OCI-LY1 (cell line): ENCODE data around the gene VGLL4.

Source experiments
- H2AFZ ChIP-seq: fragments of 200-600 bp; sonication (generic), shearing (Covaris generic); 2 replicates; pipeline ENCODE4 v1.6.0; 2014; ENCODE audit warnings: antibody characterized with exemption, mild to moderate bottlenecking, low read length
- H3F3A ChIP-seq: fragments of 200-600 bp; sonication (generic), shearing (Covaris generic); 2 replicates; pipeline ENCODE4 v1.6.0; 2014; ENCODE audit warnings: mild to moderate bottlenecking, antibody characterized with exemption, low read length, moderate library complexity; ENCODE audit not compliant: insufficient read depth
- H3K27ac ChIP-seq: fragments of 200-600 bp; sonication (generic); 2 replicates; pipeline ENCODE4 v1.5.1; 2014; ENCODE audit warnings: low read length, mixed run types, mild to moderate bottlenecking, low read depth; ENCODE audit not compliant: poor library complexity, severe bottlenecking
- H3K27me3 ChIP-seq: fragments of 200-600 bp; sonication (generic); 2 replicates; pipeline ENCODE4 v1.6.0; 2014; ENCODE audit warnings: antibody characterized with exemption, mild to moderate bottlenecking, low read length, moderate library complexity; ENCODE audit not compliant: insufficient read depth
- H3K36me3 ChIP-seq: fragments of 200-600 bp; sonication (generic); 2 replicates; pipeline ENCODE4 v1.6.1; 2014; ENCODE audit warnings: mild to moderate bottlenecking, antibody characterized with exemption, low read length, moderate library complexity, mixed read lengths; ENCODE audit not compliant: insufficient read depth
- H3K4me1 ChIP-seq: fragments of 200-600 bp; sonication (generic); 2 replicates; pipeline ENCODE4 v1.5.1; 2014; ENCODE audit warnings: mild to moderate bottlenecking, low read length, moderate library complexity; ENCODE audit not compliant: insufficient read depth, severe bottlenecking
- H3K4me2 ChIP-seq: fragments of 200-600 bp; sonication (generic), shearing (Covaris generic); 2 replicates; pipeline ENCODE4 v1.6.1; 2014; ENCODE audit warnings: low read length
- H3K4me3 ChIP-seq: fragments of 200-600 bp; sonication (generic); 2 replicates; pipeline ENCODE4 v1.5.1; 2014; ENCODE audit warnings: low read length, low read depth, mild to moderate bottlenecking, mixed read lengths; ENCODE audit not compliant: poor library complexity, severe bottlenecking
- H3K79me2 ChIP-seq: fragments of 200-600 bp; shearing (Covaris generic); 2 replicates; pipeline ENCODE4 v1.6.1; 2016; ENCODE audit warnings: mixed run types, low read length, mixed read lengths; ENCODE audit not compliant: insufficient read depth
- H3K9ac ChIP-seq: fragments of 200-600 bp; sonication (generic), shearing (Covaris generic); 2 replicates; pipeline ENCODE4 v1.6.1; 2014; ENCODE audit warnings: mild to moderate bottlenecking, low read length, mixed read lengths
- H3K9me2 ChIP-seq: fragments of 200-600 bp; sonication (generic), shearing (Covaris generic); 2 replicates; pipeline ENCODE4 v1.6.1; 2014; ENCODE audit warnings: low read depth, mild to moderate bottlenecking, low read length, mixed read lengths
- H3K9me3 ChIP-seq: fragments of 200-600 bp; shearing (Covaris generic); 2 replicates; pipeline ENCODE4 v1.6.1; 2014; ENCODE audit warnings: low read length, mixed read lengths
- H4K20me1 ChIP-seq: fragments of 200-600 bp; sonication (generic), shearing (Covaris generic); 2 replicates; pipeline ENCODE4 v1.6.0; 2016; ENCODE audit warnings: mild to moderate bottlenecking, low read length; ENCODE audit not compliant: insufficient read depth
- CTCF ChIP-seq: fragments of 200-600 bp; sonication (generic), shearing (Covaris generic); IDR thresholded peaks from 2 replicates; pipeline ENCODE4 v1.5.1; 2017; ENCODE audit warnings: mild to moderate bottlenecking, antibody characterized with exemption, low read length, moderate library complexity, mixed read lengths
- EZH2 ChIP-seq: fragments of 200-600 bp; sonication (generic), shearing (Covaris generic); IDR thresholded peaks from 2 replicates; pipeline ENCODE4 v1.8.0; 2017; ENCODE audit warnings: borderline replicate concordance, mixed run types, mild to moderate bottlenecking, antibody characterized with exemption, low read length, moderate library complexity, mixed read lengths

VGLL4 gene

GRCh38 chr3:11679964-11680363 is 36.2 kb upstream of the VGLL4 start:
- TF ChIP-seq EZH2 (no peak), CTCF (no peak)
- Histone ChIP-seq H3K9me3 (no peaks in the 10 kb centered on the region), H3K27ac (no peak overlapping the region), H3K79me2 (0 out of 2 replicates have a peak, but pooled peaks cover 4% of the 10 kb centered on the region), H4K20me1 (no peaks in the 10 kb centered on the region), H3K4me2 (0 out of 2 replicates have a peak overlapping the region, but pooled peaks have one; percentile 17), H3K27me3 (no peaks in the 10 kb centered on the region), H3K4me3 (no peak overlapping the region), H2AFZ (no peak overlapping the region), H3K9me2 (no peaks in the 10 kb centered on the region), H3K9ac (no peak overlapping the region), H3K4me1 (peaks cover 12% of the 10 kb centered on the region), H3K36me3 (no peaks in the 10 kb centered on the region), H3F3A (no peaks in the 10 kb centered on the region)

DNA sequence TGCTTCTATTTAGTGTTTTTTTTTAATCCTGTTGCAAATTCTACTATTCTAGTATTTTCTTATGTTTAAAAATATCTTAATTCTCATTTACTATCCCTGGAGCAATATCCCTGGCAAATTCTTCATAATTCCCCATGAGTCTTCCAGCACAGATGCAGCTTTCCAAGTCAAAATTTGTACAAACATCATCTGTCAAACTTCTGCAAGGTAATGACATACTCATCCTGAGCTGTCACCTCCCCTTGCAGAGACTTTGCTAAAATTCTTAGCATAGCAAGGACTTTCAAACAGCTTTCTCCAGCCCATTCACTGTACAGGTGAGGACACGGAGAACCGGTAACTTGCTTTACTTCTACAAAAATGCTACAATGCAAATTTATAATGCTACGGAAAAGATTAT is 28.6 kb upstream of the VGLL4 start:
- H3K4me2 ChIP-seq, result peak overlapping the region; percentile 26
- H3K9me3 ChIP-seq, result no peaks in the 10 kb centered on the region
- no peak overlapping the region for H2AFZ ChIP-seq
- H3K9me2 ChIP-seq, result no peaks in the 10 kb centered on the region
- H4K20me1 ChIP-seq, result no peaks in the 10 kb centered on the region
- H3K27me3 ChIP-seq, result no peaks in the 10 kb centered on the region
- H3K9ac ChIP-seq, result no peak overlapping the region
- peak overlapping the region; percentile 38 for H3K27ac ChIP-seq
- 0 out of 2 replicates have a peak, but pooled peaks cover 4% of the 10 kb centered on the region for H3K79me2 ChIP-seq
- H3K4me1 ChIP-seq, result peaks cover 26% of the 10 kb centered on the region
- no peaks in the 10 kb centered on the region for H3F3A ChIP-seq
- TF ChIP-seq CTCF (no peak), EZH2 (no peak)
- H3K36me3 ChIP-seq, result no peaks in the 10 kb centered on the region
- no peak overlapping the region for H3K4me3 ChIP-seq

DNA sequence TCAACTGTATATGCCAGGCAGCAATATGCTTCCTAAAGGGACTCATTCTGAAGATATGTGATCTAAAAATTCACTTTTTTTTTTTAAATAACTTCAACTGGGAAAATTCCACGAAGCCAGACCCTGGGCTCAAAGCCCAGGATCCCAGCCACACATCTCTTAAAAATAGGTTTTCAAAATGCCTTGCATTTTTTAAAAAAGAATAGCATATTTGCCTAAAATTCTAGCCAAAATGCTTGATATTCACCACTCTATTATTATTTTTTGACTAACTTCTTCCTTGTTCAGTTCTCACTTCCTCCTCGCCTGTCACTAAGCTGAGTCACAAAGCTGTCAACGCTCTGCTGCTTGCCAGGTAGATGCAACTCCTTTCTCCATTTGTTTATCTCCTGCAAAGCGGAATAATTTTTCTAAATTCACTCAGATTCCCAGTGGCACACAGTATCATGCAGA is 28.0 kb upstream of the VGLL4 start:
- 0 out of 2 replicates have a peak, but pooled peaks cover 4% of the 10 kb centered on the region for H3K79me2 ChIP-seq

More for the DNA sequence above, 28.0 kb upstream of the VGLL4 start:
- Histone ChIP-seq H3K4me2 (peak overlapping the region; percentile 26), H3K27ac (no peak overlapping the region), H3K9me3 (no peaks in the 10 kb centered on the region), H3K36me3 (no peaks in the 10 kb centered on the region), H2AFZ (no peak overlapping the region), H3K9ac (no peak overlapping the region), H3K4me1 (peaks cover 26% of the 10 kb centered on the region), H3F3A (no peaks in the 10 kb centered on the region), H3K27me3 (no peaks in the 10 kb centered on the region), H3K9me2 (no peaks in the 10 kb centered on the region), H4K20me1 (no peaks in the 10 kb centered on the region), H3K4me3 (no peak overlapping the region)
- TF ChIP-seq EZH2, result no peak
- no peak for TF ChIP-seq CTCF
